Gastrocnemius medialis (tissue), 4 donors: ENCODE measurements around the gene GATM. TPM values are rescaled to one million over a fixed set of nuclear protein-coding genes. Genes with fewer than 3 reads are reported as not detected.

ENCODE experiments used
- ATAC-seq, 2 donors: fragments of 150-250 bp; one replicate each; pipeline ENCODE4 v1.9.1; 2016
- DNase-seq, 2 donors: peaks; one replicate each; pipeline ENCODE4 v3.0.0-alpha.2; 2019
- H3K27ac ChIP-seq, 4 donors: fragments of 200-600 bp; sonication (generic); 1 replicate in 1 of 4; 2 replicates in 3 of 4; pipeline ENCODE4 v1.5.1; 2016 to 2018; ENCODE audit warnings: mild to moderate bottlenecking in 2 of 4, moderate library complexity in 1 of 4
- H3K27me3 ChIP-seq, 3 donors: fragments of 200-600 bp; sonication (generic) in 2 of 3; 1 replicate in 1 of 3; 2 replicates in 2 of 3; pipeline versions ENCODE4 v1.5.1 to v1.6.0; 2016 to 2019; ENCODE audit warnings: mild to moderate bottlenecking in 1 of 3, moderate library complexity in 1 of 3
- H3K36me3 ChIP-seq, 2 donors: fragments of 200-600 bp; sonication (generic) in 1 of 2; one replicate each; pipeline ENCODE4 v1.5.1; 2017 to 2018
- H3K4me1 ChIP-seq, 2 donors: fragments of 200-600 bp; sonication (generic) in 1 of 2; one replicate each; pipeline ENCODE4 v1.5.1; 2016 to 2017; ENCODE audit warnings: mild to moderate bottlenecking in 2 of 2
- H3K4me3 ChIP-seq, 4 donors: fragments of 200-600 bp; sonication (generic) in 3 of 4; 1 replicate in 1 of 4; 2 replicates in 3 of 4; pipeline ENCODE4 v1.5.1; 2016 to 2019; ENCODE audit warnings: mild to moderate bottlenecking in 2 of 4
- H3K9me3 ChIP-seq, 3 donors: fragments of 200-600 bp; sonication (generic) in 2 of 3; 1 replicate in 1 of 3; 2 replicates in 2 of 3; pipeline ENCODE4 v1.5.1; 2016 to 2019
- POLR2A ChIP-seq, 2 donors: fragments of 450-650 bp; IDR thresholded peaks; one replicate each; pipeline ENCODE4 v1.6.1; 2017; ENCODE audit warnings: antibody characterized with exemption in 2 of 2, mild to moderate bottlenecking in 2 of 2, moderate library complexity in 2 of 2
- in situ Hi-C, 4 donors: fragments of 200-750 bp; cut with MboI; loops; one replicate each; pipeline versions ENCODE4 v1.15.0 to v1.8.0; 2017; ENCODE audit warnings: low sequenced_read_pairs in 4 of 4
- intact Hi-C: fragments of 100-400 bp; cut with DNase I; formaldehyde crosslinking; loops from one replicate; pipeline ENCODE4 v1.15.1; 2023; ENCODE audit warnings: low total_unique reads
- total RNA-seq, 4 donors: library from RNA; depleted of rRNA; stranded (reverse); fragments of >200 nt; gene quantifications; one replicate each; pipeline versions ENCODE4 v1.1.0 to v1.2.3, GENCODE V29; 2016
- TF ChIP-seq, protein P1 (sequence below), 5 experiments: fragments of 450-650 bp in 3 of 5; fragments of 200-600 bp in 2 of 5; sonication (generic) in 2 of 5; IDR thresholded peaks in 4 of 5; conservative IDR thresholded peaks in 1 of 5; 1 replicate in 4 of 5; 2 replicates in 1 of 5; pipeline ENCODE4 v1.5.1; 2016 to 2019; ENCODE audit warnings: antibody characterized with exemption in 5 of 5, mild to moderate bottlenecking in 3 of 5, moderate library complexity in 3 of 5

The GATM gene
- total RNA-seq, 4 donors from 2014 or later, result 18.0 to 92.1 (median 35.3) TPM

GRCh38 chr15:45393851-45394250 lies 15.5 kb upstream of the GATM start:
- Histone ChIP-seq H3K27ac (no peak overlapping the region), H3K27me3 (no peaks in the 10 kb centered on the region), H3K4me1 (no peaks in the 10 kb centered on the region), H3K36me3 (no peaks in the 10 kb centered on the region), H3K4me3 (no peak overlapping the region), H3K9me3 (no peaks in the 10 kb centered on the region)
- in situ Hi-C loops (loop anchor here in 1 of 4 donors (10.0 kb wide), 1 partner anchor 89 kb away; no protein-coding TSS in a partner anchor), intact Hi-C loops (no loop called here)
- TF ChIP-seq, protein P1, sequence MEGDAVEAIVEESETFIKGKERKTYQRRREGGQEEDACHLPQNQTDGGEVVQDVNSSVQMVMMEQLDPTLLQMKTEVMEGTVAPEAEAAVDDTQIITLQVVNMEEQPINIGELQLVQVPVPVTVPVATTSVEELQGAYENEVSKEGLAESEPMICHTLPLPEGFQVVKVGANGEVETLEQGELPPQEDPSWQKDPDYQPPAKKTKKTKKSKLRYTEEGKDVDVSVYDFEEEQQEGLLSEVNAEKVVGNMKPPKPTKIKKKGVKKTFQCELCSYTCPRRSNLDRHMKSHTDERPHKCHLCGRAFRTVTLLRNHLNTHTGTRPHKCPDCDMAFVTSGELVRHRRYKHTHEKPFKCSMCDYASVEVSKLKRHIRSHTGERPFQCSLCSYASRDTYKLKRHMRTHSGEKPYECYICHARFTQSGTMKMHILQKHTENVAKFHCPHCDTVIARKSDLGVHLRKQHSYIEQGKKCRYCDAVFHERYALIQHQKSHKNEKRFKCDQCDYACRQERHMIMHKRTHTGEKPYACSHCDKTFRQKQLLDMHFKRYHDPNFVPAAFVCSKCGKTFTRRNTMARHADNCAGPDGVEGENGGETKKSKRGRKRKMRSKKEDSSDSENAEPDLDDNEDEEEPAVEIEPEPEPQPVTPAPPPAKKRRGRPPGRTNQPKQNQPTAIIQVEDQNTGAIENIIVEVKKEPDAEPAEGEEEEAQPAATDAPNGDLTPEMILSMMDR (IDR thresholded peaks at IDR 0.05 in 4 of 5, conservative IDR thresholded peaks at IDR 0.05 in 1 of 5), result no peak
- no peak for TF ChIP-seq POLR2A (IDR thresholded peaks at IDR 0.05)
- no peak for ATAC-seq
- no peak for DNase-seq

DNA sequence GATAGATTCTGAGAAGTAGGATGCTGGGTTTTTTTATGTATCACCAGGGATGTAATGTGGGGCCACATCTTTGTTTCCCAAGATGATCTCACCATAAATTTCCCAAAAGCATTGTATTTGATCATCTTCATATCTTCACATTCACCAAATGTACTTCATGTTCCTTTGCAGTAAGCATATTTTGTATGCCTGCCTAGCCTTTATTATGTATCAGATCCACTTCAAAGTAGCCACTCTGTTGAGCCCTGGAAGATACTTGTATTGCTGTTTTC lies 14.2 kb upstream of the GATM start:
- Histone ChIP-seq H3K4me1 (peaks cover 4% of the 10 kb centered on the region in 2 donors), H3K4me3 (no peak overlapping the region), H3K36me3 (no peaks in the 10 kb centered on the region), H3K27me3 (no peaks in the 10 kb centered on the region), H3K9me3 (no peaks in the 10 kb centered on the region), H3K27ac (no peak overlapping the region)
- no peak for DNase-seq
- intact Hi-C loops (no loop called here), in situ Hi-C loops (loop anchor here in 1 of 4 donors (10.0 kb wide), 1 partner anchor 88 kb away; no protein-coding TSS in a partner anchor)
- ATAC-seq, result no peak
- TF ChIP-seq, protein P1 (IDR thresholded peaks at IDR 0.05 in 4 of 5, conservative IDR thresholded peaks at IDR 0.05 in 1 of 5), result no peak
- TF ChIP-seq POLR2A (IDR thresholded peaks at IDR 0.05), result no peak

GRCh38 chr15:45391746-45392583 lies 13.6 kb upstream of the GATM start:
- ATAC-seq (no peak), DNase-seq (no peak)
- in situ Hi-C loops (loop anchor here in 1 of 4 donors (10.0 kb wide), 1 partner anchor 87 kb away; no protein-coding TSS in a partner anchor), intact Hi-C loops (no loop called here)
- Histone ChIP-seq H3K4me3 (no peak overlapping the region), H3K4me1 (peaks cover 8 to 10% of the 10 kb centered on the region in 2 donors), H3K27me3 (no peaks in the 10 kb centered on the region), H3K36me3 (no peaks in the 10 kb centered on the region), H3K27ac (no peak overlapping the region), H3K9me3 (no peaks in the 10 kb centered on the region)
- TF ChIP-seq POLR2A (IDR thresholded peaks at IDR 0.05), result no peak
- TF ChIP-seq, protein P1 (IDR thresholded peaks at IDR 0.05 in 4 of 5, conservative IDR thresholded peaks at IDR 0.05 in 1 of 5), result no peak

GRCh38 chr15:45389351-45389750 lies 11.0 kb upstream of the GATM start:
- DNase-seq, result no peak
- Histone ChIP-seq H3K9me3 (no peaks in the 10 kb centered on the region), H3K27ac (no peak overlapping the region), H3K36me3 (no peaks in the 10 kb centered on the region), H3K4me1 (peaks cover 18 to 23% of the 10 kb centered on the region in 2 donors), H3K4me3 (no peak overlapping the region), H3K27me3 (no peaks in the 10 kb centered on the region)
- in situ Hi-C loops (no loop called here), intact Hi-C loops (no loop called here)
- no peak for ATAC-seq
- TF ChIP-seq, protein P1 (IDR thresholded peaks at IDR 0.05 in 4 of 5, conservative IDR thresholded peaks at IDR 0.05 in 1 of 5), result no peak
